CD4-positive, alpha-beta T cell treated with Interleukin-21 for 1 hour (primary cell): ENCODE measurements around the gene SLIT2.

Experiments used
- DNase-seq: peaks from one replicate; pipeline ENCODE4 v3.0.0-alpha.2; 2020

SLIT2 gene

DNA sequence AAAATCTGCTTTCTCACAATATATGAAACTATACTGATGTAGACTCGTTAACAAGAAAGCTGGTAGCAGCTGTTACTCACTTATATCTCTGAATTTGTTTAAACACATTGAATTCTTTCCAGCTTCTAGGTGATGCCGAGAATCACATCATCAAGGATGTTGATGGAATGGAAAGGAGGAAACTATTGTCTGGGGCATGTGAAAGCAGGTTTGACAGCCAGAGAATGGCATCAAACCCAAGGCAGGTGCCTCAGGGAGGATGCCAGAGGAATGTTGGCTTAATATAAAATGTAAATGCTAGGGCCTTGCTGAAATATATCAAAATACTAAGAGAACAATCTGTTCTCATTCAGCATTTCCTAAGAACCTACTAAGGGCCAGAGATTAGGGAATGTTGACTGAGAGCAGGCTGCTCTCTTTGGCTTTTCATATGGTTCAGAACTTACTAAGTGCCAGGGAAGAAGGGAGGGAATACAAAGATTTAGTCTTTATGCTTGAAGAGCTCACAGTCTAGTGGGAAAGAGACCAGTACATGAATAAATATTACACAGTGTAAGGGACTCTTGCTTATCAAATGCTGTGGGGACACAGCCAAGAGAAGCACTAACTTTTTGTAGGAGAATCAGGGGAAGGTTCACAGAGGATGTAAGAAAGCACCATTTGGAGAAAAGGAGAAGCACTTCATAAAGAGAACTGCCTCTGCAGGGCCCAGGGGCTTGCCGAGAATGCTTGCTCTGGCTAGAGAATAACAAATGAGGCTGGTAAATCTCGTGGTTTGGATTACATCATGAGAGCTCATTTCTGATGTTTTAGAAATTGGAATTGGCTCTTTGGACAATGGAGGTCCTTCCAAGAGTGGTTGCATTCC lies 14.7 kb downstream of the SLIT2 start:
- no peak for DNase-seq

DNA sequence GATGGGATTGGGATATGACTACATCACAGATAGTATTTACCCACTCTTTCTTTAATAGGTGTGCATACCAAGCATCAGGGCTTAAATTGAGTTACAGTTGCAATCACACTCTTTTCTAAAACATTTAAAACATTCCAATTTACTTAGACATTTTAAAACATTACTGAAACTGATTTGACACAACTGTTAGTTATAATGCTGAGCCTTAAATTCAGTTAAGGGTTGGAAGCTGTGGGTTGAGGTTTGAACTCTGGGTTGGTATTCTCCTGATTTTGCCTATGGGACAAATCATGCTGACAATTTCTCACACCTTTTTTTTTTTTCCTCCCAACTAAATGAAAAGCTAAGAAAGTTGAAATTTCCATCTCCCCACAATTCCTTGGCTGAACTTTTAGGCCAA lies 16.3 kb downstream of the SLIT2 start:
- DNase-seq, result no peak

DNA sequence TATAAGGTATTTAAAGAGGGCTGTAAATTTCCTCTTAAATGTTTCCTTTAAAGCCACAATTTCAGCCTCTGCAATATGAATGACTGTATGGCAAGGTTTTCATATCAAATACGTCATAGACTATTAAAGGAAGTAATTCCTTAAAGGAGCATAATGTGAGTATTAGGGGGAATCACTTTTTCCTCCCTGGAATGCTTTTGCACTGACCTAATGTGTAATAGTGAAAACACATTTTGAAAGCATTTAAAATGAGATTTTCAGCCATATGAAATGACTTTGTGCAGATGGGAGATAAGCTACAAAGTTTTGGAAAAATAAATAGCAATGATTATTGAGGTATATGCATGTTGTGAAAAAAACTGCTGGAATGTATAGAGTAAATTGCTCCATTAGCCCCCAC lies 17.6 kb downstream of the SLIT2 start:
- no peak for DNase-seq

DNA sequence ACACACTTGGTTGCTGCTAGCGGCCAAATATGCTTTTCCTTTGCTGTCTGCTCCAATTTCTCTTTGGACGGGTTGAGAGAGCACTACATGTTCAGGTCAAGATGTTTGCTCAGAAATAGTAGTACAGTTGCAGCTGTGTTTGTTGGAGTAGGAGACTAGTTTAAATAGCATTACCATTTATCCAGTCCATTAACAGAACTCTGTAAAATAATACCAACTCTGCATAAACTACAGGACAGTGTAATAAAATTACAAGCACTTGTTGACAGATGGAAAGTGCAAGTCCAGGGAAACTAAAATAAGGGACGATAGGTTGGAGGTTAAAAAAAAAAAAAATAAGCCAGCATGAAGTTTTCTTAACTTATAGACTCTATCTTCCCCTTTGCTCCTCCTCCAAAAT lies 20.2 kb downstream of the SLIT2 start:
- no peak for DNase-seq

DNA sequence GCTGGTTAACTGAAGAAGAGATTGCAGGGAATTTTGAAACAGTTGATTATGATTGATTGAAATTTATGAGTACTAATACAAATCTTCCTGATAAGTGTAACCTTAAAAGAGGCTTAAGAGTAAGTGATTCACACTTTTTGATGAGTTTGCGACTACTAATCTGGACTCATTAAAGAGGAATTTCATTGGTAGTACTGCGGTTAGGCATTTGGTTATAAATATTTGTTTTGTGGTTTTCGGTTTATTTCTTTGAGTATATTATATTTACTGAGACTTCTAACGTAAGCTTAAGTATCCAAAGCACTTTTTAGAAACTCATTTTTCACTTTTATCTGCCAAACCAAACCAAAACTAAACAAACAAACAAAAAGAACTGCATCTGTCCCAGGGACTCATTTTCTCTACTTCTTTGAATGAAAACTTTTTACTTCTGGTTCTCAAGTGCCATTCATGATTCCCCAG lies 20.7 kb downstream of the SLIT2 start:
- DNase-seq, result no peak

DNA sequence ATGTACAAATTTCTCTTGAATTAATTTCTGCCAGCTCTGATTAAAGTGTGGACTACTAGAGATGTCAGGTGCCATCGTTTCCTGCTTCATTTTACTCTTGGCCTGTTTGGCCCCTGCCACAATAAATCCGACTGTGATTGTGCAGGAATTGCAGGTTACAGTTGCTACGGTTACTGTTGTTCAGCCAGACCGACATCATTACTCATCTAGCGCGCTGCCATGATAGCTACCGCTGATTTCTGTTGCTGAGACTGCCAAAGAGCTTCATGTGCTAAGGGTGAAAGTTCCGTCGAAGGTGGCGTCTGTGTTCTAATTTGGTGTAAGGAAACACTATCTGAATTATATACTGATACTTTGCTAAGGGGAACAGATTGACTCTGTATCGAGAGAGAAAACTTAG lies 22.1 kb downstream of the SLIT2 start:
- DNase-seq, result no peak

DNA sequence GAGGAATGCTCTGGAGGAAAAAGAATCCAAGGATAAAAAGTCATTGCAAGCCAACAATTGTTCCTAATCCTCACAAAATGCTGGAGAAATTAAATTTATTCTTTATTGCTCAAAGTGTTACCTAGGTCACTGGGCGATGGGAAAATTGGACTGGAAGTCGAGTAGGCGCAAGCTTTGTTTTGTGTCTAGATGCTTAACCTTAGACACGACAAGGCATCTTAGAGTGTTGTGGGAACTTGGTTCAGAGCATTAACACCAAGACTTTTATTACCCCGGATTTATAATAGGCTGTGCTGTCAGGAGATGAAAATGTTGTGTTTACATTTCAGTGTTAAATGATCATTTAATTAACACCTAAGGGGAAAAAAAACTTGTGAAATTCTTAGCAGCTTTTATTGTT lies 25.1 kb downstream of the SLIT2 start:
- DNase-seq, result no peak

DNA sequence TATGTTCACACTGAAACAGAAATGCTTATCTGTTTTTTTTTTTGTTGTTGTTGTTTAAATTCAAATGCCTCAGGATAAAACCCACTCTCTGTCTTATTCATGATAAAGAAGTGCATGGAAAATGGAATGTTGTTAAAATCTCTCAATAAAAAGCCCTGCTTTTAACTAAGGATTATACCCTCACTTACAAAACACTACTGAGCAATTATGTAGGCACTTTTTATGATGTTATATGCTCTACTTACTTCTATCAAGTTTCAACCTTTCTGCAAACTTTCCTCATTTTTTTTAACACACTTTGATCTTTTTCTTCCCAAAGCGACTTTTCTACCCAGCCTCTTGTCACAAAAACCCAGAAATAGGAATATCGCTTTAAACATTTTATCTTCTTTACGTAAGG lies 26.5 kb downstream of the SLIT2 start:
- no peak for DNase-seq

DNA sequence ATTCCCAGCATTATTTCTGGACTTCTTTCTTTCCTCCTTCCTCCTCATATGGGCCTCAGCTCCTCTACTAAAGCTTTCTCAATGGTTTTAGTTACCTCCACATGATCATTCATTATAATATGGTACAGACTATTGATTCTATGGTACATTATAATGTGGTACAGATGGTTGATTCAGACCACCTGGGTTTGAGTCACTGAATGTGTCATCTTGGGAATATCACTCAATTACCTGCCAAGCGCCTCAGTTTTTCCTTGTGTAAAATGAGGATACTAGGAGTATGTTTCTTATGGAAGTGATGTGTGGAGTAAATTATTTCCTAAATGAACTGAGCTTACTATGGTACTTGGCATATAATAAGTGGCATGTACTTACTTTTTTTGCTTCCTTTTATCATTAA lies 27.7 kb downstream of the SLIT2 start:
- DNase-seq, result no peak

DNA sequence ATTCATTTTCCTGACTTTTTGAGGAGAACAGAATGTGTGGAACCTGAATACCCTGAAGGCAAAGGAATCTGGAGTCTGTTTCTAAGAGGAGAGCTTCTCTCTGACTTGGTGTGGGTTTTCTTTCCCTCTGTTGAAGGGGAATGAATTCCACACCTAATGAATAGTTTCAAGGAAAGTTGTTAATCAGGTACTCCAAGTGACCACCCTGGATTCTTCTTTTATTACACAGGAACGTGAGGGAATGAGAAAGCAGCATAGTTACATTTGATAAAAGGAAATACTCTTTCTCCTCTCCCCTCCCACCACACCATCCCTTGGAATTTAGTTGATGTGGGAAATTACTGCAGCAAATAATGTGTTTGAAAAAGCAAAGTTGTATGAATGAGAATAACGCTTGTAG lies 29.7 kb downstream of the SLIT2 start:
- DNase-seq, result no peak

DNA sequence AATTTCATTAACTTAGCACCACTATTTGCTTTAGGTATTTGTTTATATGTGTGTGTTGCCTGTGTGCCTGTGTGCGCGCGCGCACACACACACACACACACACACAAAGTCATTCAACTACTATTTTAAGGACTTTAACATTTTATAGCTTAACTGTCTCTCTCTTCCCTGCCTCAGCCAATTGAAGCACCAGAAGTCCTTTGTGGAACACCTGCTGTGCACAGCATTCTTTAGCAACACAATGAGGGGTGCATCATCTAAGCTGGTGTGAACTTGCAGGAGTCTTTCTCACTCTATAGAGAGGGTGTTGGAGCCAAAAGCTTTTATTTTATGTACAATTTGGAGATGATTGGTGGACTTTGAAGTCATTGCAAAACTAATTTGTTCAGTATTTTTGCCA lies 31.3 kb downstream of the SLIT2 start:
- no peak for DNase-seq

DNA sequence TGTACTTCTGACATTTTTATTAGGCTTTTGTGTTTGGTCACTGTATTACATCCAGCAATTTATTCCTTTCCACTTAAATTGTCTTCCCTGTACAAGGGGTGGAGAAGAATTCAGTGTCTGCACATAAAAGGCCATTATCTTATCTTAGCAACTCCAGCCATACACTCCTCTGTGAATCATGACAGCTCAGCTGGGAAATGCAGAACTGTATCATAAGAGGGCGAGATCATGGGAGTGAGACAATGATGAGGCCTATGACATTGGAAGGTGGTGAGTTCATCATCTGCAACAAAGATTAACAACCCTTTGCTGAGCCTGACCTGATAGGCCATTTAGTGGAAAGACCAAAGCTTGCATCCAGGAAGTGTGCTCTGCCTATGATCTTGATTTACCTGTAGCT lies 33.3 kb downstream of the SLIT2 start:
- no peak for DNase-seq

DNA sequence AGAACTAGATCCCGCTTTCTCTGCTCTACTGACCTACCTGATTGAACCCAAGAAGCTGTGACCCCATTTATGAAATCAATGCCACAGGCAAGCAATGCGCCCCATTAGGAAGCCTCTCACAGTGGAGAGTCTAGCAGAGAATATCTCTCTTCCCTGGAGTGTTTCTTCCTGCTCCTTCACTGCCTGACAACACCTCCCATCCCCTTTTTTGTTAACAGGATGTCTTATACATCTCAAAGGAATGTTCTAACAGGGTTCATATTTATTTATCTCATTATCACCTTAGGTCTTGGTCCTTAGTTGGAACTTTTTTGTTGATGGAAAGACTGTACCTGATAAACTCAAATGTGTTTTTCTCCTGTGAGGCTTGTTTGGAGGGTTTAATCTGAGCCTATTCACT lies 35.5 kb downstream of the SLIT2 start:
- no peak for DNase-seq

DNA sequence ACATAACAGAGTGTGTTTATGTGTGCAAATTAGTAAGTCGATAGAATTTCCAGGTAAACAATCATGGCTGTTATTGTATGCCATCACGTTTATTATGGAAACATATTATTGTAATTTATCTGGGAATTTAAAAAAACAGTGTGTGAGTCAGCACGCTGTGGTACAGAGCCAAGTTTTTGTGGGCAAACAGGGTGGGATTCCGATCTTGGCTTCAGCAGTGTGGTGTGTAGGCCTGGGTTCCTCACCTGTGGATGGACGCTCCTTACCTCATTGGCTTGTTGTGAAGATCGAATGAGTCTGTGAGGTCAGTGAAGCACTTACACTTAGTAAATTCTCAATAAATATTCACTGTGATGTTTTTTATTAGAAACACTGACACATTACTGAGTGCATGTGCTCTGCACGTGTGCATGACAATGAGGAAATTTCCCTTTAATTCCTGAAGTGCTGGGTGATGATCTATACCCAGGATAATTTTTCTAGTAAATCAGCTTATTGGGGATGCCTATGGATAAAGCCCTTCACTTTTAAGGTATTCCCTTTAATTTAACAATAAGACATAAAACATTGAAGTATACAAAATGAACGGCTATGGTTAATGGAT lies 36.4 kb downstream of the SLIT2 start:
- no peak for DNase-seq

DNA sequence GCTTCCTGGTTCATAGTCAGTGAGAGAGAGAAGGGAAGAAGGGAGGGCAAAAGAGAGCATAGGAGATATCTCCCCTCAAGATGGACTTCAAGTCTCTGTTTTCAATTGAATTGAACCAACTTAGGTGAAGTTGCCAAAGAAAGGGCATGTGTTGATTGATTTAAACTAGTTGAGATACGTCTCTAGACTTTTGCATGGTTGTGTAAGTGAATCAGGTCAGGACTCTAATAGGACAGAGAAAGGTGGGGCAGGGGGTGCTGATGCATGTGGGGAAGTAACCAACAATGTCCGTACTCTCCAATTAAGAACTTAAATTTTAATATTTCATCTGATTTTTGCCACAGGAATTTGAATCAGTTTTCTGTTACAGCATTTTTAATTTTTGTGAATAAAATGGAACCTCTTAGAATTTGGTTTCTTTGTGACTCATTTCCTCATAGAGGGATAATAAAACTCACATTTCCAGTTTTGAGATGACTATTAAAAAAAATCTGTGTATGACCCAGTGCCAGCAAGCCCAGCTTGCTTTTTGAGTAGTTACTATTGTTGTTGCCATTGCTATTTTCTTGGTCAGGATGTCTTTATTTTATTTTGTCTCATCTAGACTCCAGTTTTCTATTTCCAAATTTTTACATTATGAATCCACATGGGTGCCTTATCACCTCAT lies 37.3 kb downstream of the SLIT2 start:
- DNase-seq, result no peak

DNA sequence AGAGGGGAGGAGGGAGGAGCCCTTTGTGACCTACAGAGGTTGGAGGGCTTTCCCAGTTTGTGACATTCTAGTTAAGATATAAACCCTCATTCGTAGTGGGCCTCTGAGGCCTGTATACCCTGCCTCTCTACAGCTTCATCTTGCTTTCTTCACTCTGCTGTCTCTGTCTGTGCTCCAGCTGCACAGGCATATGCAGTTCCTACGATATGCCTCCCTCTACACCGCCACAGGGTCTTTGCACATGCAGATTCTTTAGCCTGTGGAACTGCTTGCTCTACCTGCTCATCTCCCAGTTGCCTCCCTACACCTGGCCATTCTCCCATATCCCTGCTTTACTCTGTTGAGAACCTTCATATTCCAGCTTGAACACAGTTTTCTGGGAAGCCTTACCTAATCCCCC lies 38.1 kb downstream of the SLIT2 start:
- DNase-seq, result no peak

DNA sequence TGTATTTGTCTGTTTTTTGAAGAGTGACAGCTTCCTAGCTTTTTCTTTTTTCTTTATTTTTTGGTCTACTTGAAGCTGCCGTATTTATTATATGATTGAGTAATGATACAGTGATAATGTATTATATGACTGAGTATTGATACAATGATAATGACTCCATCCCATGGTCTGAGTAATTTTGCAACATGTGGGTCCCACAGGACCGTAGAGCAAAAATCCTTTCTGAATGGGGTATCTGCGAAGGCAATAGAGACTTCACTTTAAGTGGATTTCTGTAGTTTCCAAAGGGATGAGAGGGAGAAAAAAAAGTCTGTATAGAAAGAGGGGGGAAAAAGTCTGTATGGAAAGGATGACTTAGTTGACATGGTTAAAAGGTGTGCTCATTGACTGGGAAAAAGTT lies 41.0 kb downstream of the SLIT2 start:
- DNase-seq, result no peak

DNA sequence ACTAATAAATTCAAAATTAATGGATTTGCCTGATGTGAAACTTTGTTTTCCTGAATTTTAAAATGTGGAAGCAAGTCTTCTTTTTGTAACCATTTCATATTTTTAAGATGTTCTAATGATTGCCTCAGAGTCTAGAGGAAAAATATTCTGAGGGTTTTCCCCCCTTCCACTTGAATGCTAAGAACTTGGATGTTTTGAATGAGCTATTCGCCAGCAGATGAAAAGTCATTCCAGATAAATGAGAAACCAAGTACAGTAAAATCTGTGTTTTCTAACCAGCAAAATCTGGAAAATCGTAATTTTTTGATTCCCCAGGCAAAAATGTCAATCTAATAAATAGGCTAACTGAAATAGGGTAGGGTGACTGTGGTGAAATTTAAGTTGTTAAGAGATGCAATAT lies 45.6 kb downstream of the SLIT2 start:
- DNase-seq, result no peak

DNA sequence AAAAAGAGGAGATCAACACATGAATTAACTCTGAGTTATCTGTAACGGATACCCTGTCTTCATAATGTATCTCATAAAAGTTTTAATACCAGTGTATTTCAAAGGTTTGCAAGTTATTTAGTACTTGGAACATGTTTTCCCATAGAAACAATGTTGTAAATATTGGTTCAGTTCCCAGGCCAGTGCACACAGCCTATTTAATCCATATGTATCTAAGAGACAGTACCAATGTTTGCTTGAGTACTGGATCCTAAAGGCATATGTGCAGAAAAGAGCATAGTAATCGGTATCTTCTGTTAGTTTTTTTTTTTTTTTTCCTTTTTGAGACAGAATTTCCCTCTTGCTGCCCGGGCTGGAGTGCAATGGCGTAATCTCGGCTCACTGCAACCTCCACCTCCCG lies 46.1 kb downstream of the SLIT2 start:
- no peak for DNase-seq

DNA sequence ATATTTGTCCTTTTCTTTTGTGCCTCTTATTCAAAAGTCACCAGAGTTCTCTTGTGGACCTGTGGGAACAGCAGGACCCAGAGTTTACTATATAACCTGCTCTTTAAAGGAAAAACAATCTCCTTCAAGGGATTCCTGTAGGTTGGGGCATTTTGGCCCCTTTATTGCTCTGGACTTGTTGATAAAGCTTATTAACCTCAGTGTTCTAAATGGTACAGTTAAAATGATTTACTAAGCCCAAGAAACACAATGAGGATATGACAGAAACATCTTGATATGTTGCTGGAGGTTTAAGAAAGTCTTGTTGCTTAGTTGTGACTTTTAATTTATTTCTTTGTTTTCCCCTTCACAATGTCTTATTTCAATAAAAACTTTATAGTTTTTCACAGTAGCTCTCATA lies 46.8 kb downstream of the SLIT2 start:
- DNase-seq, result no peak

DNA sequence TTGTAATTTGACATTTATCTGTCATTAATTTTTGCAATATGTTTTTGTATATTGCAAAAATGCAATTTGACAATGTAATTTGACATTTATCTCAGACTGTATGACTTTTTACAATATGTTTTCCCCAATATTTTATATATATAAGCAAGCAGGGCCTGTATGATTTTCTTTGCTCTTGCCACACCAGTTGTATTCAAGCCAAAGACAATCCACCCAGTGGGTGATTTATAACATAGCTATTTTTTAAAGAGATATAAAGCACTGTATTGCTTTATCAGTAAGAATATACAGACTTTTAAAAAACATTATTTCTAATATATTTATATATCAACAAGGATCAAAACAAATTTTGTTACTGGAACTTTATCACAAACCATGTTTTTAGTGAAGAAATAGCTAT lies 47.3 kb downstream of the SLIT2 start:
- no peak for DNase-seq

DNA sequence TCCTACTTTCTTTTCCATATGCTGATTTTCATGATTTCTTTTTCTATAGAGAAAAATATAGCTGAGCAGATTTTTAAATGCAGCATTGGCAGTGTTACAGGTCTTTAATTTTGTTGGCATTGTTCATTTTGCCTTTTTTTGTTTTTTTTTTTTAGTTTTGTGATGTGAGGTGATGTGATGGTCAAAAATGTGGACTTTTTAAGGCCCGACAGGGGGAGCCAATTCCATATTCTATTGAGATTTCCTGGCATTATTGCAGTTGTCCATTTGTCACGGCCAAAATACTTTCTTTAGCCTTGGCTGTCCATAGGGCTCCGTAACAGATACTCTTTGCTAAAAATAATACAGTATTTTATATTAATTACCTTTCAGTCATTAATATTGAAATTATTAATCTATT lies 47.8 kb downstream of the SLIT2 start:
- DNase-seq, result no peak

DNA sequence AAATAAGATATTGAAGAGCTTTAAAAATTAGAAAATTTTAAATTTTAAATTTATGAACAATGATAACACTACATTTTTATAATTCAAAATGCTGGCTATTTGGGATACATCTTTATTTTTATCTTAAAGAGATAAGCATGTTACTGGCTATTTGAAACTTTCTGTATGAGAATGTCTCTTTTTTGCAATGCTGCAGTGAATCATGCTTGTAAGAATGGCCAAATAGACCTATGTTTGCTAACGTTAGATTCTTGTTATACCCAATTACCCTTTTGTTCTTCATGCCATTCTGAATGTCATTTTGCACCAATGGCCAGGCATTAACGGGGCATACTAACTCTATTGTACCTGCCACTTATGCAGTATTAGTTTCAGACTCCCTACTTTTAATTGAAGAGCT lies 49.5 kb downstream of the SLIT2 start:
- DNase-seq, result no peak
